Body of pancreas (tissue), 4 donors: ENCODE data around the gene SIGLEC8. TPM values are rescaled to one million over a fixed set of nuclear protein-coding genes. Genes with fewer than 3 reads are reported as not detected.

Experiments
- ATAC-seq: fragments of 150-250 bp; one replicate; pipeline ENCODE4 v1.9.1; 2016
- DNase-seq, 4 donors: peaks; one replicate each; pipeline ENCODE4 v3.0.0-alpha.2; 2019
- H3K27ac ChIP-seq, 4 donors: fragments of 200-600 bp; sonication (generic); 1 replicate in 3 of 4; 2 replicates in 1 of 4; pipeline versions ENCODE4 v1.5.1 to v1.6.1; 2016 to 2019; ENCODE audit warnings: mild to moderate bottlenecking in 1 of 4, mixed read lengths in 1 of 4, moderate library complexity in 1 of 4
- H3K27me3 ChIP-seq, 2 donors: fragments of 200-600 bp; sonication (generic); one replicate each; pipeline ENCODE4 v1.6.0; 2016; ENCODE audit warnings: mild to moderate bottlenecking in 1 of 2
- H3K36me3 ChIP-seq, 2 donors: fragments of 200-600 bp; sonication (generic); replicated peaks in 1 of 2; 2 replicates each; pipeline ENCODE4 v1.5.1; 2016; ENCODE audit warnings: low read depth in 2 of 2; ENCODE audit not compliant: insufficient read depth in 1 of 2
- H3K4me1 ChIP-seq: fragments of 200-600 bp; sonication (generic); one replicate; pipeline ENCODE4 v1.6.0; 2016
- H3K4me3 ChIP-seq, 2 donors: fragments of 200-600 bp; sonication (generic); 1 replicate in 1 of 2; 2 replicates in 1 of 2; pipeline ENCODE4 v1.5.1; 2016 to 2019
- H3K9me3 ChIP-seq, 3 donors: fragments of 200-600 bp; sonication (generic); 1 replicate in 2 of 3; 2 replicates in 1 of 3; pipeline ENCODE4 v1.5.1; 2016
- CTCF ChIP-seq, 7 experiments: fragments of 450-650 bp in 4 of 7; fragments of 200-600 bp in 3 of 7; sonication (generic) in 3 of 7; IDR thresholded peaks; one replicate each; pipeline ENCODE4 v1.5.1; 2016 to 2019; ENCODE audit warnings: antibody characterized with exemption in 7 of 7
- POLR2A ChIP-seq, 3 donors: fragments of 450-650 bp; IDR thresholded peaks; one replicate each; pipeline ENCODE4 v1.6.1; 2016; ENCODE audit warnings: antibody characterized with exemption in 3 of 3, mild to moderate bottlenecking in 2 of 3
- WGBS, 2 donors: methylation state at CpG; one replicate each; pipeline ENCODE4 v1.1.5; 2017; 5-methylcytosine and 5-hydroxymethylcytosine counted together
- intact Hi-C: fragments of 100-400 bp; cut with DNase I; formaldehyde crosslinking; loops from one replicate; pipeline ENCODE4 v1.15.1; 2023
- total RNA-seq, 2 donors: library from RNA; depleted of rRNA; stranded (reverse); fragments of >200 nt; gene quantifications; one replicate each; pipeline ENCODE4 v1.1.0, GENCODE V29; 2016

The SIGLEC8 gene
- total RNA-seq, 2 donors from 2014 or later = 0.52 TPM; not detected in 1

- DNase-seq (no peak), ATAC-seq (no peak)
- intact Hi-C loops = no loop called here
- TF ChIP-seq POLR2A (IDR thresholded peaks at IDR 0.05) = no peak
- TF ChIP-seq CTCF (IDR thresholded peaks at IDR 0.05) = no peak
- no peaks in the 10 kb centered on the region for H3K27me3 ChIP-seq
- H3K4me1 ChIP-seq = no peaks in the 10 kb centered on the region
- no peaks in the 10 kb centered on the region for H3K36me3 ChIP-seq
- no peaks in the 10 kb centered on the region for H3K9me3 ChIP-seq
- 42 to 50% methylated on average over 3 to 7 of the region's 7 CpGs for WGBS, 2 donors
- H3K4me3 ChIP-seq = no peak overlapping the region
- H3K27ac ChIP-seq = no peak overlapping the region
These were observed 33.3 kb upstream of the SIGLEC8 start for GRCh38 chr19:51491586-51491985.

- H3K4me1 ChIP-seq = no peaks in the 10 kb centered on the region
- 18 to 41% methylated on average over 7 to 14 of the region's 14 CpGs for WGBS, 2 donors
- H3K4me3 ChIP-seq = no peak overlapping the region
- TF ChIP-seq CTCF (IDR thresholded peaks at IDR 0.05) = no peak
- no peak for TF ChIP-seq POLR2A (IDR thresholded peaks at IDR 0.05)
- intact Hi-C loops = no loop called here
- no peaks in the 10 kb centered on the region for H3K9me3 ChIP-seq
- H3K27ac ChIP-seq = no peak overlapping the region
- H3K36me3 ChIP-seq = no peaks in the 10 kb centered on the region
- DNase-seq (no peak), ATAC-seq (no peak)
- no peaks in the 10 kb centered on the region for H3K27me3 ChIP-seq
These were observed 32.4 kb upstream of the SIGLEC8 start for GRCh38 chr19:51490676-51491075.

GRCh38 chr19:51489113-51489512 is 30.9 kb upstream of the SIGLEC8 start:
- H3K9me3 ChIP-seq = no peaks in the 10 kb centered on the region
- no peaks in the 10 kb centered on the region for H3K4me1 ChIP-seq
- no peak for ATAC-seq
- no peak for DNase-seq
- intact Hi-C loops = no loop called here
- H3K27me3 ChIP-seq = no peaks in the 10 kb centered on the region
- no peak for TF ChIP-seq CTCF (IDR thresholded peaks at IDR 0.05)
- TF ChIP-seq POLR2A (IDR thresholded peaks at IDR 0.05) = no peak
- H3K36me3 ChIP-seq = no peaks in the 10 kb centered on the region
- WGBS, 2 donors = 34 to 36% methylated on average over 2 of the region's 2 CpGs
- no peak overlapping the region for H3K4me3 ChIP-seq
- H3K27ac ChIP-seq = no peak overlapping the region

GRCh38 chr19:51488491-51488890 is 30.2 kb upstream of the SIGLEC8 start:
- Histone ChIP-seq H3K36me3 (no peaks in the 10 kb centered on the region), H3K4me1 (no peaks in the 10 kb centered on the region), H3K4me3 (no peak overlapping the region), H3K27ac (no peak overlapping the region), H3K9me3 (no peaks in the 10 kb centered on the region), H3K27me3 (no peaks in the 10 kb centered on the region)
- intact Hi-C loops = no loop called here
- TF ChIP-seq CTCF (IDR thresholded peaks at IDR 0.05) (no peak), POLR2A (IDR thresholded peaks at IDR 0.05) (no peak)
- no peak for DNase-seq
- whole genome bisulfite sequencing, 2 donors = 57 to 58% methylated on average over 3 of the region's 3 CpGs
- ATAC-seq = no peak

- no peak overlapping the region for H3K27ac ChIP-seq
- ATAC-seq = no peak
- 56 to 74% methylated on average over 5 of the region's 5 CpGs for WGBS, 2 donors
These were observed 27.9 kb upstream of the SIGLEC8 start for GRCh38 chr19:51485960-51486660.

More at GRCh38 chr19:51485960-51486660, 27.9 kb upstream of the SIGLEC8 start:
- H3K9me3 ChIP-seq = no peaks in the 10 kb centered on the region
- DNase-seq = no peak
- H3K36me3 ChIP-seq = no peaks in the 10 kb centered on the region
- H3K27me3 ChIP-seq = no peaks in the 10 kb centered on the region
- no peak overlapping the region for H3K4me3 ChIP-seq
- intact Hi-C loops = no loop called here
- TF ChIP-seq CTCF (IDR thresholded peaks at IDR 0.05) = no peak
- TF ChIP-seq POLR2A (IDR thresholded peaks at IDR 0.05) = no peak
- no peaks in the 10 kb centered on the region for H3K4me1 ChIP-seq
